K562 (cell line): ENCODE data around the gene RRAS. TPM values are rescaled to one million over a fixed set of nuclear protein-coding genes. Genes with fewer than 3 reads are reported as not detected.
A peak's percentile ranks its signal among the peaks of the same experiment; 100 is the strongest.

Experiments
- CHAMP1 ChIP-seq: fragments of 450-650 bp; IDR thresholded peaks from 2 replicates; pipeline ENCODE4 v1.6.1; 2016; ENCODE audit warnings: mild to moderate bottlenecking
- DEAF1 ChIP-seq: fragments of 450-650 bp; formaldehyde crosslinking; IDR thresholded peaks from 2 replicates; pipeline ENCODE4 v1.4.0; 2020; ENCODE audit warnings: mild to moderate bottlenecking, moderate library complexity
- DIDO1 ChIP-seq: fragments of 450-650 bp; IDR thresholded peaks from 2 replicates; pipeline ENCODE4 v1.6.1; 2016; ENCODE audit warnings: low read depth, missing biosample characterization, missing genetic modification characterization
- DNMT1 ChIP-seq: fragments of 450-650 bp; IDR thresholded peaks from 2 replicates; pipeline ENCODE4 v1.6.1; 2016; ENCODE audit warnings: antibody characterized with exemption, mild to moderate bottlenecking
- ERF ChIP-seq: fragments of 450-650 bp; formaldehyde crosslinking; IDR thresholded peaks from 2 replicates; pipeline ENCODE4 v1.4.0; 2020; ENCODE audit warnings: mild to moderate bottlenecking, mixed read lengths
- GTF2A2 ChIP-seq: IDR thresholded peaks from 2 replicates; pipeline ENCODE4 v1.6.1; 2016; ENCODE audit warnings: mild to moderate bottlenecking, missing genetic modification characterization, missing compliant biosample characterization
- HLTF ChIP-seq: fragments of 450-650 bp; IDR thresholded peaks from 2 replicates; pipeline ENCODE4 v1.6.1; 2016
- MBD2 ChIP-seq: sonication (generic); IDR thresholded peaks from 2 replicates; pipeline ENCODE4 v1.6.1; 2016; ENCODE audit warnings: low read depth, borderline replicate concordance
- PCBP1 ChIP-seq: fragments of 200-400 bp; formaldehyde crosslinking; IDR thresholded peaks from 2 replicates; pipeline ENCODE4 v1.6.1; 2018; ENCODE audit warnings: mild to moderate bottlenecking, low read depth, low read length; ENCODE audit not compliant: poor library complexity, severe bottlenecking
- POLR2AphosphoS2 ChIP-seq: IDR thresholded peaks from 2 replicates; pipeline ENCODE4 v1.6.1; 2012; ENCODE audit warnings: low read length, improper control_type of control experiment
- POLR2B ChIP-seq: fragments of 450-650 bp; IDR thresholded peaks from 2 replicates; pipeline ENCODE4 v1.6.1; 2018; ENCODE audit warnings: low read depth; ENCODE audit not compliant: partially characterized antibody
- RBM14 ChIP-seq: fragments of 200-400 bp; formaldehyde crosslinking; IDR thresholded peaks from 2 replicates; pipeline ENCODE4 v1.6.1; 2018; ENCODE audit warnings: low read depth, mild to moderate bottlenecking, low read length, moderate library complexity, borderline replicate concordance; ENCODE audit not compliant: insufficient read depth
- RFX5 ChIP-seq: IDR thresholded peaks from 2 replicates; pipeline ENCODE4 v1.6.1; 2011; ENCODE audit warnings: low read depth, mild to moderate bottlenecking, improper control_type of control experiment, low read length
- SETDB1 ChIP-seq: IDR thresholded peaks from one replicate; pipeline ENCODE4 v1.6.1; 2012; ENCODE audit warnings: low read length, control low read depth, inconsistent platforms
- SMAD1 ChIP-seq: fragments of 150-350 bp; IDR thresholded peaks from 2 replicates; pipeline ENCODE4 v1.6.1; 2014; ENCODE audit warnings: low read length, low read depth; ENCODE audit not compliant: partially characterized antibody
- SMARCE1 ChIP-seq: fragments of 450-650 bp; IDR thresholded peaks from 2 replicates; pipeline ENCODE4 v1.7.1; 2016; ENCODE audit warnings: mild to moderate bottlenecking
- STAT5A ChIP-seq: IDR thresholded peaks from 2 replicates; pipeline ENCODE4 v1.6.1; 2012; ENCODE audit warnings: low read length, inconsistent platforms, borderline replicate concordance
- TRIM24 ChIP-seq, 2 experiments: fragments of 450-650 bp; IDR thresholded peaks; 2 replicates each; pipeline ENCODE4 v1.6.1; 2016
- ZBTB2 ChIP-seq: fragments of 450-650 bp; IDR thresholded peaks from 2 replicates; pipeline ENCODE4 v1.6.1; 2016; ENCODE audit warnings: antibody characterized with exemption
- ZBTB9 ChIP-seq: fragments of 450-650 bp; formaldehyde crosslinking; IDR thresholded peaks from 2 replicates; pipeline ENCODE4 v1.4.0; 2020; ENCODE audit warnings: mild to moderate bottlenecking, moderate library complexity
- ZNF146 ChIP-seq: IDR thresholded peaks from one replicate; pipeline ENCODE4 v1.6.1; 2018; ENCODE audit warnings: missing compliant biosample characterization; ENCODE audit not compliant: unreplicated experiment
- ZNF212 ChIP-seq: fragments of 450-650 bp; formaldehyde crosslinking; IDR thresholded peaks from 2 replicates; pipeline ENCODE4 v1.4.0; 2020; ENCODE audit warnings: mild to moderate bottlenecking
- ZNF41 ChIP-seq: fragments of 250-450 bp; sonication (Bioruptor Pico); conservative IDR thresholded peaks from 2 replicates; pipeline ENCODE4 v1.4.0; 2020; ENCODE audit warnings: mild to moderate bottlenecking
- ZNF431 ChIP-seq: sonication (generic); formaldehyde crosslinking; IDR thresholded peaks from 2 replicates; pipeline ENCODE4 v1.8.0; 2022; ENCODE audit warnings: mild to moderate bottlenecking, missing genetic modification reagents
- polyA plus RNA-seq, 8 experiments: library from polyadenylated mRNA; depleted of rRNA in 4 of 8; stranded (reverse) in 5 of 8; unstranded in 3 of 8; fragments of >200 nt; fragmentation: Nextera tagmentation in 2 of 8; fragmentation: Illumina TruSeq in 1 of 8; extraction: Ambion mirVana in 2 of 8; extraction: Trizol in 1 of 8; gene quantifications; 2 replicates each; pipeline versions ENCODE4 v1.2.1 to v1.2.3, GENCODE V29; 2011 to 2014; ENCODE audit warnings: inconsistent platforms in 1 of 8, missing spikeins in 1 of 8
- total RNA-seq, 7 experiments: library from RNA; depleted of rRNA in 6 of 7; stranded (reverse); fragments of >200 nt in 6 of 7; fragmentation: Illumina TruSeq in 2 of 7; extraction: Trizol in 2 of 7; gene quantifications; 2 replicates each; pipeline versions ENCODE4 v1.2.1 to v1.2.3, GENCODE V29; 2011 to 2021; ENCODE audit warnings: low replicate concordance in 1 of 7

Gene RRAS
- total and polyA plus RNA-seq, 9 of the 15 experiments (the other 6 are each of a cell fraction or from before 2014, with no cell fraction given) = 0.70 to 17.3 (median 8.2) TPM

- peak; percentile 83 for TF ChIP-seq SMAD1
- TF ChIP-seq PCBP1 = no peak
- TF ChIP-seq CHAMP1 = no peak
- TF ChIP-seq ZNF41 (CRISPR knock-in tag) = no peak
- no peak; the same call in 1 of the 2 replicates for TF ChIP-seq STAT5A
- no peak for TF ChIP-seq RBM14
- TF ChIP-seq ZBTB9 (CRISPR knock-in tag) = peak; percentile 30; the same call in 1 of the 2 replicates
- no peak for TF ChIP-seq GTF2A2 (tag)
- TF ChIP-seq DEAF1 = no peak
- no peak for TF ChIP-seq ZNF431 (CRISPR knock-in tag)
- TF ChIP-seq TRIM24 (IDR thresholded peaks at IDR 0.05) = no peak
- no peak for TF ChIP-seq DIDO1 (tag)
- TF ChIP-seq POLR2AphosphoS2 = no peak
- TF ChIP-seq SETDB1 = no peak
- TF ChIP-seq SMARCE1 = peak; percentile 80
- no peak for TF ChIP-seq ZNF146 (CRISPR knock-in tag)
- TF ChIP-seq RFX5 = no peak
- TF ChIP-seq ERF = no peak
- TF ChIP-seq HLTF = peak; percentile 51; the same call in 1 of the 2 replicates
- no peak for TF ChIP-seq DNMT1
- TF ChIP-seq ZNF212 = no peak
- TF ChIP-seq MBD2 = peak; percentile 66
- TF ChIP-seq POLR2B = peak; percentile 86
- peak; percentile 86 for TF ChIP-seq ZBTB2
These were observed at the start of gene RRAS (continued) for GRCh38 chr19:49640113-49640898.
